Measurements from ENCODE around the gene SLC16A12. TPM values are rescaled to one million over a fixed set of nuclear protein-coding genes. Genes with fewer than 3 reads are reported as not detected.

Gene SLC16A12
- total and polyA plus RNA-seq, 10 of the 15 experiments (the other 5 are each of a cell fraction or from before 2014, with no cell fraction given), result not detected

DNA sequence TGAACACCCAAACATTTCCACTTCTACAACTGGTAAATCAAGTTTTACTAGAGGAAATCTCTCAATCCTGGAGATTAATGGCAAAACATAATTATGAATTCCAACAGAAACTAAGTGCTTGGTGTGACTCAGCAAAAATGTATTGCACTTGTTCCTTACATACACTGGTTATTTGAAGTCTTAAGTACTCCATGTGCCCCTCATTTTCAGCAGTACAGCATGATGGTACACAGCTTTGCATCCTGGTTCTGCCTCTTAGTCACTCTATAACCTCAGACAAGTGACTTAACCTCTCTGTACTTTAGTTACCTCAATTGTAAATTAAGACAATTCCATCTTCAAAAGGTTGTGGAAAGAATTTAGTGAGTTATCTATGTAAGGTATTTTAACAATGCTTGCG is 12.9 kb downstream of the SLC16A12 start:
- TF ChIP-seq, protein P1, sequence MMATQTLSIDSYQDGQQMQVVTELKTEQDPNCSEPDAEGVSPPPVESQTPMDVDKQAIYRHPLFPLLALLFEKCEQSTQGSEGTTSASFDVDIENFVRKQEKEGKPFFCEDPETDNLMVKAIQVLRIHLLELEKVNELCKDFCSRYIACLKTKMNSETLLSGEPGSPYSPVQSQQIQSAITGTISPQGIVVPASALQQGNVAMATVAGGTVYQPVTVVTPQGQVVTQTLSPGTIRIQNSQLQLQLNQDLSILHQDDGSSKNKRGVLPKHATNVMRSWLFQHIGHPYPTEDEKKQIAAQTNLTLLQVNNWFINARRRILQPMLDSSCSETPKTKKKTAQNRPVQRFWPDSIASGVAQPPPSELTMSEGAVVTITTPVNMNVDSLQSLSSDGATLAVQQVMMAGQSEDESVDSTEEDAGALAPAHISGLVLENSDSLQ (IDR thresholded peaks at IDR 0.05), result no peak
- no peak for TF ChIP-seq SIN3A (IDR thresholded peaks at IDR 0.05; ENCODE audit: low read depth, low read length)
- TF ChIP-seq, protein P2, sequence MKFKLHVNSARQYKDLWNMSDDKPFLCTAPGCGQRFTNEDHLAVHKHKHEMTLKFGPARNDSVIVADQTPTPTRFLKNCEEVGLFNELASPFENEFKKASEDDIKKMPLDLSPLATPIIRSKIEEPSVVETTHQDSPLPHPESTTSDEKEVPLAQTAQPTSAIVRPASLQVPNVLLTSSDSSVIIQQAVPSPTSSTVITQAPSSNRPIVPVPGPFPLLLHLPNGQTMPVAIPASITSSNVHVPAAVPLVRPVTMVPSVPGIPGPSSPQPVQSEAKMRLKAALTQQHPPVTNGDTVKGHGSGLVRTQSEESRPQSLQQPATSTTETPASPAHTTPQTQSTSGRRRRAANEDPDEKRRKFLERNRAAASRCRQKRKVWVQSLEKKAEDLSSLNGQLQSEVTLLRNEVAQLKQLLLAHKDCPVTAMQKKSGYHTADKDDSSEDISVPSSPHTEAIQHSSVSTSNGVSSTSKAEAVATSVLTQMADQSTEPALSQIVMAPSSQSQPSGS (IDR thresholded peaks at IDR 0.05; ENCODE audit: low read length), result no peak
- no peak for TF ChIP-seq GABPA (IDR thresholded peaks at IDR 0.05; ENCODE audit: low read depth)
- TF ChIP-seq CREM (IDR thresholded peaks at IDR 0.05; ENCODE audit: low read depth), result no peak
- TF ChIP-seq, protein P3, sequence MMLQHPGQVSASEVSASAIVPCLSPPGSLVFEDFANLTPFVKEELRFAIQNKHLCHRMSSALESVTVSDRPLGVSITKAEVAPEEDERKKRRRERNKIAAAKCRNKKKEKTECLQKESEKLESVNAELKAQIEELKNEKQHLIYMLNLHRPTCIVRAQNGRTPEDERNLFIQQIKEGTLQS (IDR thresholded peaks at IDR 0.05; ENCODE audit: borderline replicate concordance, extremely low read depth, low read depth, low read length), result no peak
- TF ChIP-seq RB1 (IDR thresholded peaks at IDR 0.05; ENCODE audit: borderline replicate concordance), result no peak
- no peak for TF ChIP-seq HDAC6 (IDR thresholded peaks at IDR 0.05; ENCODE audit: unreplicated experiment)
- no peak for TF ChIP-seq ZNF207 (IDR thresholded peaks at IDR 0.05; ENCODE audit: borderline replicate concordance)
- TF ChIP-seq CEBPB (IDR thresholded peaks at IDR 0.05; ENCODE audit: borderline replicate concordance in 1 of 2, low read depth in 2 of 2, low read length in 2 of 2), result no peak
- Histone ChIP-seq H3K9ac (ENCODE audit: control insufficient read depth, insufficient read depth, low read length) (no peak overlapping the region), H3K36me3 (ENCODE audit: control insufficient read depth in 2 of 2, insufficient read depth in 2 of 2, low read length in 1 of 2) (no peaks in the 10 kb centered on the region), H4K20me1 (ENCODE audit: control insufficient read depth, insufficient read depth) (no peaks in the 10 kb centered on the region), H3K4me3 (no peak overlapping the region), H3K27me3 (replicated peaks in 1 of 2; ENCODE audit: control insufficient read depth in 2 of 2, insufficient read depth in 2 of 2, low read length in 1 of 2) (no peaks in the 10 kb centered on the region; a peak in 2 of 4 replicates), H2AFZ (ENCODE audit: control insufficient read depth, low read depth, low read length) (no peak overlapping the region), H3K9me3 (replicated peaks; ENCODE audit: control insufficient read depth, insufficient read depth, low read length) (no peaks in the 10 kb centered on the region), H3K4me2 (ENCODE audit: control insufficient read depth, insufficient read depth) (no peak overlapping the region), H3K79me2 (ENCODE audit: control insufficient read depth, insufficient read depth, low read length) (no peaks in the 10 kb centered on the region), H3K4me1 (ENCODE audit: control insufficient read depth, insufficient read depth, low read length) (no peaks in the 10 kb centered on the region), H3K27ac (ENCODE audit: control insufficient read depth, insufficient read depth) (no peak overlapping the region)
- no peak for ATAC-seq
- RAD21 ChIA-PET (ENCODE audit: unreplicated experiment), result no interaction called here
- CTCF ChIA-PET, result no interaction called here
- SMC1A ChIA-PET (ENCODE audit: uncharacterized antibody, unreplicated experiment), result no interaction called here
- no TSS peak for BruUV-seq (replicated peaks)
- intact Hi-C loops (cut with micrococcal nuclease; ENCODE audit: unreplicated experiment) (no loop called here), in situ Hi-C loops (cut with MboI) (no loop called here)
- DNase-seq (ENCODE audit: low read depth, low spot score), result no peak
- FAIRE-seq, result no peak
- POLR2A ChIA-PET, result no interaction called here
- WGBS (ENCODE audit: insufficient coverage, insufficient replicate concordance, low lambda C conversion rate, missing lambda C conversion rate), result 86% methylated on average over 1 of the region's 1 CpG
